GM21576 (cell line): ENCODE results near the gene MON1B.
"Not testable (repeated sequence)": the region's sequence is repeated elsewhere in the genome, so short reads cannot be mapped to it uniquely, and the experiment has no call there.

Source experiments
- ATAC-seq: cut with Tn5 transposase; IDR thresholded peaks from one replicate; pipeline ENCODE4 v1.9.1; 2021; ENCODE audit warnings: mild to moderate bottlenecking, moderate library complexity; ENCODE audit not compliant: unreplicated experiment

The MON1B gene

GRCh38 chr16:77190478-77191258 lies at the start of gene MON1B:
Gene MON1B, plus strand, starts transcription at chr16:77191190. Its CDS starts 296 bp downstream, at chr16:77191486.
- ATAC-seq: peak; percentile 97

GRCh38 chr16:77143364-77143763 lies 47.6 kb upstream of the MON1B start:
- ATAC-seq: no peak

- no peak for ATAC-seq
Observed at GRCh38 chr16:77148121-77148520, 42.9 kb upstream of the MON1B start.

- ATAC-seq: no peak
Observed at GRCh38 chr16:77157346-77158058, 33.5 kb upstream of the MON1B start.

- ATAC-seq: no peak
Observed at GRCh38 chr16:77158293-77158692, 32.7 kb upstream of the MON1B start.

- ATAC-seq: no peak
Observed at GRCh38 chr16:77165006-77165405, 26.0 kb upstream of the MON1B start.

GRCh38 chr16:77165536-77166236 lies 25.3 kb upstream of the MON1B start:
- ATAC-seq: not testable (repeated sequence)

GRCh38 chr16:77166726-77167125 lies 24.3 kb upstream of the MON1B start:
- ATAC-seq: no peak

- no peak for ATAC-seq
Observed at GRCh38 chr16:77168901-77169300, 22.1 kb upstream of the MON1B start.

- no peak for ATAC-seq
Observed at GRCh38 chr16:77169650-77170236, 21.2 kb upstream of the MON1B start.

- ATAC-seq: no peak
Observed at GRCh38 chr16:77170805-77171204, 20.2 kb upstream of the MON1B start.

- ATAC-seq: peak; percentile 86
Observed at GRCh38 chr16:77171745-77172635, 19.0 kb upstream of the MON1B start.

GRCh38 chr16:77172951-77173350 lies 18.0 kb upstream of the MON1B start:
- no peak for ATAC-seq

- ATAC-seq: no peak
Observed at GRCh38 chr16:77183137-77183536, 7.9 kb upstream of the MON1B start.

GRCh38 chr16:77186298-77186697 lies 4.7 kb upstream of the MON1B start:
- ATAC-seq: not testable (repeated sequence)

- no peak for ATAC-seq
Observed at GRCh38 chr16:77190190-77190477, 856 bp upstream of the MON1B start.

GRCh38 chr16:77191259-77191969 lies 424 bp downstream of the MON1B start:
- ATAC-seq: no peak

- no peak for ATAC-seq
Observed at GRCh38 chr16:77193377-77193776, 2.4 kb downstream of the MON1B start.

GRCh38 chr16:77194295-77195231 lies 3.6 kb downstream of the MON1B start:
- ATAC-seq: no peak
